GM19023 (cell line): ENCODE measurements around the gene SLC31A1.
"Not testable (repeated sequence)": the region's sequence is repeated elsewhere in the genome, so short reads cannot be mapped to it uniquely, and the experiment has no call there.

Experiments used
- ATAC-seq: cut with Tn5 transposase; IDR thresholded peaks from one replicate; pipeline ENCODE4 v1.9.1; 2021; ENCODE audit warnings: mild to moderate bottlenecking, moderate library complexity; ENCODE audit not compliant: unreplicated experiment

The SLC31A1 gene

DNA sequence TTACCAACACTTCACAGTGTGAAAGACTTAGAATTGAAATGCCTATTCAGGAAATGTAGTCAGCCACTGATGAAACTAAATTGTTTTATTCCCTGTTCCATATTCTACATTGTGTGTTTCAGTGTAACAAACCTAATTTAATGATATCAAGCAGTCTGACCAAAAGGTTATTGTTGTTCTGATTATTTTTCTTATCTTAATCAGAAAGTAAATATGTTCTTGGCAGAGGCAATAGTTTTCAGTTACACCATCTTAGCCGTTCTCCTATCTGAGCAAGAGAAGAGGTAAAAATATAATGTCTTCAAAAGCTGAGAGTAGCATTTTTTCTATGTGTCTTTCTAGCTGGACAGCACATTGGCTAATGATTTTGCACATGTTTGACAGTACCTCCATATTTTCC is 36.9 kb downstream of the SLC31A1 start:
- ATAC-seq, result no peak

DNA sequence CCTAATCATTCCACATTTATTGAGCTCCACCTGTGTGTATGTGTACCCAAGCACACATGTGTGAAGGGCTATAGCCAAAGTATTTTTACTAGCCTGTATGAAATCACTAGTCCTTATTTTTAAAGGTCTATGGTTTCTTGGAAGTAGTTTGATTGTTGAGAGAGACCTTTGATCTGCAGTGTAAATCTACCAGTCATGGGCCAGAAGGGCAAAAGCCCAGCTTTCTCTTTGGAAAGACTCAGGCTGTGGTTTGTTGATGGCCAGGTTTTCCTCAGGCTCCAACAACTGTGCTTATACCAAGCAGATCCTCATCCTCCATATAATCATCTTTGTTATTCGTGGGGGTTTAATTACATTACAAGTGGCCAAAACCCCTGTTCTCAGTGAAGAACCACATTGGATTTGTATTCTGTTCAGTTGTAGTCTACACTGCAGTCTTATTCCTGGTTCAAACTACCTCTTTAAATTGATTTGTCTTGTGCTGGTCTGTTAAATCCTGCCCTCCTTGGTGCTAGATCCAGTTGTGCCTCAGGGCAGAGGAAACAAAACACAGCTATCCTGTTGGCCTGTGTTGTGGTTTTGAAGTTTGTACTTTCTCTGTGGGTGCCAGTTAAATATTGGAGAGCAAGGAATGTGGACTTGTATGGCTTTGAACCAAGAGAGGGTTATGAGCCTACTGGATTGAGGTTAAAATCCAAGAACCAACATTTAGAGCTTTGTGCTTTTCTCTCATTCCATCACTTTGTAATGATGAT is 40.8 kb downstream of the SLC31A1 start:
- ATAC-seq, result no peak

DNA sequence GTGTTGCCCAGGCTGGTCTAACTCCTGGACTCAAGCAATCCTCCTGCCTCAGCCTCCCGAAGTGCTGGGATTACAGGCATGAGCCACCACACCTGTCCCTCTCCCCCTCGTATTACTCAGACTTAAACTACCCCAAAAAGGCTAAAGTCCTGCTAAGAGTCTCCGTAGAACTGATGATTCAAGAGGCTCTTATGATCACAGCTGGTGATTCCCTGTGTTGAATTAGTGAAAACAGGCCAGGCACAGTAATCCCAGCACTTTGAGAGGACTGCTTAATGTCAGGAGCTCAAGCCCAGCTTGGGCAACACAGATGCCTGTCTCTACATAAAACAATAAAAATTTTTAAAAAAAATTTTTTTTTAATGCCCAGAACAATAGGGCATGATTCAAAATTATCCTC is 44.8 kb downstream of the SLC31A1 start:
- ATAC-seq, result no peak

DNA sequence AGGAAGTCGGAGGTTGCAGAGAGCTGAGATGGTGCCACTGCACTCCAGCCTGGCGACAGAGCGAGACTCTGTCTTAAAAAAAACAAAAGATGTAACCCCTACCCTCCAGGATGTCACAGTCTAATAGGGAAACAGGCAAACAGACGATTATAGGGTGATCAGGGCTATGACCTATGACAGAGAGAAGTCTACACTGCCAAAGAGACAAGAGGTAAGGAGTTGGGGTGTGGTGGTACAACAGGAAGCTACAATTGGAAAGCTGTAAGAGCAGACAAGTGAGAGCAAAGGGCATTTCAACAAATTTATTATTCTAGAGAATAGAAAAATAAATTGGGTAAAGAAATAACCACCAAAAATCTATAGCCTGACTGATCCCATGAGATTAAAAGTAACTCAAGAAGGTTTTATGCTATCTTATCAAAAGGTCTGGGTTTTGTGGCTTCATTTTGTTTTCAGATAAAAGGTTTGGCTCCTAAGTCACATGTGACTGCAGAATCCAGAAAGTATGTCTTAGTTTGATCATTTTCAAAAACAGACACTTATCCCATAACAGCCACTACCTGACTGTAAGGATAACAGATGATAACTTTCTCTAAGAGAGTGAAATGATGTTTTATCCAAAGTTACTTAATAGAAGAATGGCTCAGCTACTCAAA is 46.7 kb downstream of the SLC31A1 start:
- no peak for ATAC-seq

DNA sequence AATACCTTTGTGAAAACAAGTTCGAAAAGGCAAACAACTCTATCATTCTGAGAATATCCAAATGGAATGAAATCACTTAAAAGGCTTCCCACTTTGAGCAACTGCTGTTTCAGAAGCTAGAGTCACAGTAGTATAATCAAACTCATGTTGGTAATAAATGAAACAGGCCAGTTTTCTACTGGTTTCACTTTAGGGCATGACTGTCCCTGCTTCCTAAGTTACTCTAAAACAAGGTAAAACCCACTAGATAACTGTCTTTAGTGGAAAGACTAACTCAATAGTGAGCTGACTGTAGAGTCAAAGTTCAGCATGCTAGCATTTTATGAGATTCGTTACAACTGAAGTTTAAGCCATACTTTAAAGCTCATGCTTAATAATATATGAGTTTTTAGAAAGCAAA is 48.0 kb downstream of the SLC31A1 start:
- ATAC-seq, result no peak

DNA sequence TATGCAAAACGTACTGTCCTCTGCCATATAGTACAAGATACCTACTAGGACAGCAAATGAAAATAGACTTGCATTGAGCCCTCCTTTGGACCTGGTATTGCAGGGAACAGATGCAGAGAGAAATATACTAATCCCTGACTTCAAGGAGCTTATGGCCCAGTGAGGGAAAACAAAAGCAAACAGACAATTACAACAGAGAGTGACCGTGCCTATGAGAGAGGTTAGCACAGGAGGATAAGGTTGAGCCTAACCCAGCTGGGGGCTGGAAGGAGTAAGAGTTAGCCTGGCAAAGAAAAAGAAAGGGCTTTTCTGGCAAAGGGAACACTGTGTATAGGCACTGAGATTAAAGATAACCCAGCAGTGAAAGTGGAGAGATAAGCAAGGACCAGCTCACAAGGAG is 48.5 kb downstream of the SLC31A1 start:
- no peak for ATAC-seq

DNA sequence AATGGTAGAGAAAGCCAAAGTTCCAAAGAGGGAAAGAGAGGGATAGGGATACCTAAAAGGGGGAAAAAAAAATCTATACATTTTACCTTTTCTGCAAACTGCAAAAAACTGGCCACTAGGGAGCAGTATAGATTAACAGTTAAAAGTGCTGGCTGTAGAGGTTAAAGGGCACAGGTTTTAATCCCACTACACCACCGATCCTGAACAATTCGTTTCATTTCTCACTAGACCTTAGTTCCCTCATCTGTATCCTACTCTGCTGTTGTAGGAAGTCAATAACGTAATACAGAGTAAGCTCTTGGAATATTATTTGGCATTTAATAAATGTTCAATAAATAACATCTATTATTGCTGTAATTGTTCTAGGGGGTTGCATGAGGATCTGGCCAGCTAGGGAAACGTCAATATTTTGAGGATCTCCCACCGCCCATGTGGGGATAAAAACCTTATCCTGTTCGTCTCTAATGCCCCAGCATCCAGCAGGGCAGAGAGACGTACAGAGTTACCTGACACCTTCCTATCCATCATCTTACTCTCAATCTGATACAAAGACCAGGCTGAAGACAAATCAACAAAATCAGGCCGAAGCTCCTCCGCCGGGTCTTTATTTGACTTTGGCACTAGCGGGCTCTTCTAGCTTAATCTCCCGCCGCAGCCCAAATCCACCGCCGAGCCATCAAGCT is 53.3 kb downstream of the SLC31A1 start:
- peak; percentile 3 for ATAC-seq

DNA sequence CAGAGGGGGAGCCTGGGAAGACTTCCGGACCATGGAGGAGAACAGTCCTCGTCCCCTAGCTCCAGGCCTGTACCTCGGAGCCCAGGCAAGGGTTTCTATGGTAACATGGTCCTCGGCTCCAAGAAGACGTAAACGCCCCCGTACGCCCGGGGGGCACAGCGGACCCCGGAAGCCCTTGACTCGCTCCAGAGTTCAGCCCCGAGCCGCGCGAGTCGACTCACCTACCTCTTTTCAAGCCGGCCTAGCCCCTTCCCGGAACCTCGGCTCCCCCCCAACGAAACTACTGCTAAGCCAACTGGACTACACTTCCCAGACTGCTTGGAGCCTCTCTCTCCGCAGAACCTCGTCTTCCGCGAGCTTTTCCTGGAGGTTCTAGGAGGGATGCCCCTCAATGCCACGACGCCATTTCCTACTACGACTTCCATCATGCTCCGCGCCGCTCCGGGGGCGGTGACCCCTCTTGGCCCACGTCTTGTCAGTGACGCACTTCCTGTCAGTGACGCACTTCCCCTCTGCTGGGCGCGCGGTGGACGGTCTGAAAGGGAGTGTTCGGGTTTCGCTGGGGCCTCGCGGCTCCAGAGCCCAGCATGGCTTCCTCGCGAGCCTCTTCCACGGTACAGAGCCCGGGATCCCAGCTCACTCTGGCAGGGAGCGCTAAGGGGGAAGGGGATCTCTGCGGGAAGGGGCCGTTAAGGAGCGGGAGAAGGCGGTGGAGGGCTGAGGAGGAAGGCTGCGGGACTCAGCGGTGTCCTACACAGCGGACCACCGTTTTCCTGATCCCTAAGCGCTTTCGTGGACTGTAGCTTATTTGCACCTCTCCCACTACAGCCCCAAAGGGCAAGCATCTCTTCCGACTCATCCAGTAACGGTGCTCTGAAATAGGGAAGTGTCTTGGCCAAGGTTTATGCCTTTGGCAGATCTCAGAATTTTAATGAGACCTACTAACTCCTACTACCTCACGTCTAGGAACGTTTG is 54.1 kb downstream of the SLC31A1 start, which contains the start of the genes CDC26 and PRPF4:
TSS of gene CDC26 (minus strand) at position 416 of the 975 bp plus-strand sequence. CDS start 3,065 bp downstream, outside the sequence.
TSS of gene PRPF4 (plus strand) at position 502 of the 975 bp plus-strand sequence. CDS start at position 588, 86 bp downstream.
- ATAC-seq, result peak; percentile 97

DNA sequence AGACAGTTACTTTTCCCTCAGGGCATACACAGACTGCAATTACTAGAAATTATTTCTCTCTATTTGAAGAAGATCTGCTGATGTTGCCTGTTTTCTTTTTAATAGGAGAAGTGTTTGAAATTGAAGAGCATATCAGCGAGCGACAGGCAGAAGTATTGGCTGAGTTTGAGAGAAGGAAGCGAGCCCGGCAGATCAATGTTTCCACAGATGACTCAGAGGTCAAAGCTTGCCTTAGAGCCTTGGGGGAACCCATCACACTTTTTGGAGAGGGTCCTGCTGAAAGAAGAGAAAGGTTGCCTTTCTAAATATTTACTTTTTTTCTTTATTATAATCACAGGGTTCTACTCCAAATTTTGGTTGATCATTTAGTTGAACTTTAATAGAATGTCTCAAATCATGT is 57.5 kb downstream of the SLC31A1 start:
- ATAC-seq, result no peak

DNA sequence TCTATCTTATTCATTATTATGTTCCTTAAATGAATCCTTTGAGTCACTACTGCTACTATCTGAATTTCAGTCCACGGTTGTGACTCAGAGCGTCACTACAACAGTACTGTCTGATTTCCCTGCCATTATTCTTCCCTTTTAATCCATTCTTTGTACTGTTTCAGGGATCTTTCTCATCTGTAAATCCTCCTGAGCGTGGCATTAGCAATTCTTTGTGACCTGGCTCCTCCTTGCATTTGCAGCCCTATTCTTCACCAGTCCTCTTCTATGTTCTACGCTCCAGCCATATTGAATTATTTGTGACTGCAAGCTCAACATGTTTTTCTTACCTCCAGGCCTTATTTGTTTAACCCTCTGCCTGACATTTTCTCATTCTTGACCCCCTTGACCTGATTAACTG is 60.0 kb downstream of the SLC31A1 start:
- ATAC-seq, result no peak

DNA sequence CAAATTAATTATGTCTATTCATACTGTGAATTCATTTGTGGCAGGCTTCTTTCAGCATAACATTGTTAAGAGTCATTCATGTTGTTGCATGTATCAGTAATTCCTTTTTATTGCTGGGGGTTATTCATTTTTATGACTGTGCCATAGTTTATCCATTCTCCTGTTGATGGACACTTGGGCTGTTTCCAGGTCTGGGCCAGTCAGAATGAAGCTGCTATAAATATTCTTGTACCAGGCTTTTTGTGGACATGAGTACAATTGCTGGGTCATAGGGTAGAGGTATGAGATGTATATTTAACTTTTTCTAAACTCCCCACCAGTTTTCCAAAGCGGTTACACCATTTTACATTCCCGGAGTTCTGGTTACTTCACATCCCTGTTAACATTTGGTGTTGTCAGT is 67.7 kb downstream of the SLC31A1 start:
- no peak for ATAC-seq

DNA sequence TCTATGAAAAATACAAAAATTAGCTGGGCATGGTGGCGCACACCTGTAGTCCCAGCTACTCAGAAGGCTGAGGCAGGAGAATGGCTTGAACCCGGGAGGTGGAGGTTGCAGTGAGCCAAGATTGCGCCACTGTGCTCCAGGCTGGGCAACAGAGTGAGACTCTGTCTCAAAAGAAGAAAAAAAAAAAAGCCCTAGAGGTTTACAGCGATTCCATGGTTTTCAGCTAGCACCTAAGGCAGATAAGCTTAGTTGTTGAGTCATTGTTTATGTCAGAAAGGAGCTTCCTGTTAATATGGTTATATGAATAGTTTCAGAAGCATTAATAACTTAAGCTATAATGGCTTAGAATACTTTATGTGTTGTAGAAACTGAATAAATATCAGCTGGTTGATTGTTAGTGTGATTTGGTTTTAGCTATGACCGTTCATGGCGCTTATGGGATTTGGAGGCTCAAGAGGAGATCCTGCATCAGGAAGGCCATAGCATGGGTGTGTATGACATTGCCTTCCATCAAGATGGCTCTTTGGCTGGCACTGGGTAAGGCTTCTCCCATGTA is 68.8 kb downstream of the SLC31A1 start:
- no peak for ATAC-seq

DNA sequence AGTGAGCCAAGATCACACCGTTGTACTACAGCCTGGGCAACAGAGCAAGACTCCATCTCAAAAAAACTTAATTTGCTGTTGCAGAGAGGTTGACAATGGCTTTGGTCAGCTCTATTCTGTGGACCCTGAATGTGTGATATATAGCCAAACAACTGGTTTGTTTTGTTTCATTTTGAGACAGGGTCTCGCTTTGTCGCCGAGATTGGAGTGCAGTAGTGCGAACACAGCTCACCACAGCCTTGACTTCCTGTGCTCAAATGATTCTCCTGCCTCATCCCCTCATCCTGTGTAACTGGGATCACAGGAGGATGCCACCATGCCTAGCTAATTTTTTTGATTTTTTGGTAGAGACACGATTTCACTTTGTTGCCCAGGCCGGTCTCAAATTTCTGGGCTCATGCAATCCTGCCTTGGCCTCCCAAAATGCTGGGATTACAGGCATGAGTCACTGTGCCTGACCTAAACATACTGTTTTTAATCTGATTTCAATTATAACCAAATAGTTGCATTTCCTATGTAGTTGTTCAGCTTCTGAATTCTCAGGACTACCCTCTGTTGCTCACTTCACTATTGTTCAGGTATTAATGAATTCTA is 72.0 kb downstream of the SLC31A1 start:
- no peak for ATAC-seq

DNA sequence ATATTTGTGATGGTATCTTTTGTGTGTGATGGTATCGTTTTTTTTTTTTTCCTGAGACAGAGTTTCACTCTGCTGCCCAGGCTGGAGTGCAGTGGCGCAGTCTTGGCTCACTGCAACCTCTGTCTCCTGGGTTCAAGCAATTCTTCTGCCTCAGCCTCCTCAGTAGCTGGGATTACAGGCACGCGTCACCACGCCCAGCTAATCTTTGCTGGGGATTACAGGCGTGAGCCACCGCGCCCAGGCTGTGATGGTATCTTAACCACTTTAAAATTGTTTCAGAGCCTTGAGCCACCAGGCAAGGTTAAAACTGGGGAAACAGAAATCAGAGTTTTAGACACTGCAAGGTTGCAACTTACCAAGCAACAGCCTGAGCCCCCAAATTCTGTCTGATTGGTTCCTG is 74.9 kb downstream of the SLC31A1 start:
- ATAC-seq, result not testable (repeated sequence)

DNA sequence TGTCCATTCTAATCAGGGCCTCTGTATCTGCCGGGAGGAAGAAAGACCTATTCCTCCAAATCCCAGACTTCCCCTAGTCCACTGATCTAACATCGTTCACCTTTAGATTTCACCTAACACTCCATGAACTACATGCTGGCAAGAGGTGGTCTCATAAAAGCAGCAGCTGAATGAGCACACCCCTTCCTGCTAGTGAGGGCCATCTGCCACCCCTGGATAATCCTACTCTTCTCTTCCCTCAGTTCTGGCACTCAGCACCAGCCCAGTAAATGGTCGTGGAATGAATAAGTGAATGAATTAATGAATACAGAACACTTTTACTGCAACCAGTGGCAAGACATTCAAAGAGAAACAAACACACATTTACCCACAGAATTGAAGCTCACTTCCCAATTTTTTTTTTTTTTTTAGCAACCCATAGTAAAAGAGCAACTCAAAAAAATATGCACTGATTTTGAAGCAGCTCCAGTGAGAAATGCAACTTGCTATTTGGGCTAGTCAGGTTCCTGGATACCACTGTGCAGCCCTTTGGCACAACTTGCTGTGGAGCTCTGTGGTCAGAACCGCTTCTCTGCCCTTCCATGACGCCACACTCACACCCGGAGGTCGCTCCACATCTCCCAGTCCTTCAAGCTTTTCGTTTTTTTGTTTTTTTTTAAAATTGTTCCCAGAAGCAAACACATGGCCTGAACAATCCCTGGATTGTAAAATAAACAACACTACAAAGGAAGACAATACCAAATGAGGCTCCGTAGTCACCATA is 75.6 kb downstream of the SLC31A1 start:
- no peak for ATAC-seq

DNA sequence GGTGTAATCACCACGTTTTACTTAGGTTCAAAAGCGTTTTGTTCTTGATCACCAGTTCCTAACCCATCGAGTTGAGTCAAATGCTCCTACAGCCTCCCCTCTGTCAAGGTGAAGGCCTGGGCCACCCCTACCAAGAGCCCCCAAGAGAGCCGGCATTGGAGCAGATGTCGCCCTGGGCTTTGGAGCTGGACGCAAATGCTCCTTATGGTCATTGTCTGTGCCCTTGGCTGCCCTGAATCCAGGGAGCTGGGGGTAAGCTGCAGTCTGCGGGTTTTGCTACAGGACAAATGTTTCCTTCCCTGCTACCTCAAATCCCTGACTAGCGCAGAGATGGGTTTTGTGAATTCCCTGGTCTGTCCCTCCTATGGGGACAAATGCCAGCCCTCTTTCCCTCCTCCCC is 77.0 kb downstream of the SLC31A1 start:
- no peak for ATAC-seq

DNA sequence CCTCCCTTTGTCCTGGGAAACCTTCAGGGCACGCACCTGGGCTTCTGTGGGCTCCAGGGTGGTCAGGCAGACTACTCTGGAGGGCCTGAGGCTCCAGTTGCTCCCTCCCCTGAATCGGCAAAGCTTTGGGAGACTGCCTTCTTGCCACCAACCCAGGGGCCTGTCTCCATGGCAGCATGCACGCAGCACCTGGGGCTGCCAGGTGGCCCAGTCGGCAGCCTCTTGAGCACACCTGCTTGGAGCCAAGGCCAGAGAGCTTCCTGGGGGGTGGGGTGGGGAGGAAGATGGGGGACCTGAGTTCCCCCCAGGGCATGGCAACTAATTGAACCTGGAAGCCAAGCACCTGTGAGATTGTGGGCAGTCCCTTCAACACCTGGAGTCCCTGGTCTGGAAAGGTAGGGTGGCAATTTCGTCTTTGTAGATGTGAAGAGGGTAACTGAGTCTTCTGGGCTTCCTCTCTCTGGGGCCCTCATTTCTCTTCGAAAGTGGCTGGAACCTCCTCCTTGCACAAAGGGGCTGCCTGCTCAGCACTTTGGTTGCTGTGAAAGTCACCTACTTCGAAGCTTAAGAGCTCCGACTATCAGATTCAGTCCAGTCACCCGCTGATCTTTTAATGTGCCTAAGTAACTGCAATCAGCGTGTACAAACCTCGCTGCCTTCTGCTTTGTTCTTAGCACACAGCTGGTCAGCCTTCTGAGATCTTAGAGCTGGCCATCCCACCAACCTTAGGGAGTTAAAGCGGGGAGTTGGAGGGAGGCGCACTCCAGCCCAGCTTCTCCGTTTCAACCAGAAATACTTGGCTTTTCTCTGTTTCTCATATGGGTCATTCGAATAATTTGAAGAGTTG is 77.8 kb downstream of the SLC31A1 start:
- ATAC-seq, result no peak

DNA sequence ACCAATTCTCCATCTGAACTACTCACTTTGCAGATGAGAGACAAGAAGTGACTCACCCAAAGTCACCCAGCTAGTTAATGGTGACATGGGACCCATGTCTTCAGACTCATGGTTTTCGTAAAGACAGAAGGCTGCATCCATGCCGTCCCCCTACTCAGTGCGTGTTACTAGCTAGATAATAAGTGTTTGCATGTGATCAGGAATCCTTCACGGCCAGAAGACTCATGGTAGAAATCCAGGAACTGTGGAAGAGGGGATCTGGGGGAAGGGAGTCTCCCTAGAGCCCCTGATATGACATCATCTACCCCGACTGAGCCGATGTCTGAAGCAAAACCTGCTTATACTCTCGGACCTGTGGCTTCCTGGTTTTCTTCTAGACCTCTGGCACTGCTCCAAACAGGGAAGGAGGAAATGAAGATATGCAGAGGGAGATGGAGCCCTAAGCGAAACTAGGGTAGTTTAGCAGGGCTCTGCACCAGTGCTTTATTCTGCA is 78.5 kb downstream of the SLC31A1 start:
- ATAC-seq, result no peak
